ENCODE measurements around the gene CTSE. TPM values are rescaled to one million over a fixed set of nuclear protein-coding genes. Genes with fewer than 3 reads are reported as not detected.

Gene CTSE
- total and polyA plus RNA-seq, 2 of the 13 experiments (the other 11 are each of a cell fraction or from before 2014, with no cell fraction given), result 0.50 to 0.69 TPM

DNA sequence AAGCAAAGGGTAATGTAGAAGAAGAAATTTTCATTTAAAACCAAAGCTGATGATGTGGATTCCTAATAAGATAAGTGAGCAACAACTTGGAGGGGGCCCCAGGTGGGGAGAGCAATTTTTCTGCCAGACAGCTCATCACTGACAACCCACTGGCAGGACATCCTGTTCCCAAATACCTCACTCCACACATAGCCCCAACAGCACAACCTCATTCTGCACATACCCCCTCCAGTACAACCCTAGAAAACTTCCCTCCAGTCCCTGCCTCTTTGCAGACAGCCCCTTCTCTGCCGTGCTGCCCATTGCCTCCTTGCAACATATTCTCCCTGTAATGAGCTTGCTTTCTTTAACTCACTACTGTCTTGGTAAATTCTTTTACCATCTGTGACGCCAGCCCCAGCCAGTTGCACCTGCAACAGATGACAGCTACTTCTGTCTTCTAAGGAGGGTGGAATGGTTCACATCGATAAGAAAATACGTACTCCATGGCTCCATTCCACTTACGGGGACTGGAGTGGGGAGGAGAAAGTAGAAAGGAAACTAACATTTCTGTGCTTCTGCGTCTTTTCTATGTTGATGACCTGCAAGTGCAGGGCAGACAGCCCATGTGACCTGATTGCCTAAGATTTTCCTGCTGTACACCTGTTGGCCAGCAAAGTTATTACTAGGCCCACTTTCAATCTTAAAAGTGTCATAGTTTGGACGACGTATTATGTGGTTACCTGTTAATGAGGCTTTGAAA, 44.0 kb upstream of the CTSE start (continued):
- TF ChIP-seq, protein P1, sequence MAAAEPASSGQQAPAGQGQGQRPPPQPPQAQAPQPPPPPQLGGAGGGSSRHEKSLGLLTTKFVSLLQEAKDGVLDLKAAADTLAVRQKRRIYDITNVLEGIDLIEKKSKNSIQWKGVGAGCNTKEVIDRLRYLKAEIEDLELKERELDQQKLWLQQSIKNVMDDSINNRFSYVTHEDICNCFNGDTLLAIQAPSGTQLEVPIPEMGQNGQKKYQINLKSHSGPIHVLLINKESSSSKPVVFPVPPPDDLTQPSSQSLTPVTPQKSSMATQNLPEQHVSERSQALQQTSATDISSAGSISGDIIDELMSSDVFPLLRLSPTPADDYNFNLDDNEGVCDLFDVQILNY (CRISPR knock-in tag; conservative IDR thresholded peaks at IDR 0.05), result no peak
- TF ChIP-seq MXD4 (CRISPR knock-in tag; IDR thresholded peaks at IDR 0.05) (no peak), ZNF782 (CRISPR knock-in tag; IDR thresholded peaks at IDR 0.05; ENCODE audit: borderline replicate concordance) (no peak), SKI (IDR thresholded peaks at IDR 0.05; ENCODE audit: partially characterized antibody) (no peak)
- TF ChIP-seq, protein P2, sequence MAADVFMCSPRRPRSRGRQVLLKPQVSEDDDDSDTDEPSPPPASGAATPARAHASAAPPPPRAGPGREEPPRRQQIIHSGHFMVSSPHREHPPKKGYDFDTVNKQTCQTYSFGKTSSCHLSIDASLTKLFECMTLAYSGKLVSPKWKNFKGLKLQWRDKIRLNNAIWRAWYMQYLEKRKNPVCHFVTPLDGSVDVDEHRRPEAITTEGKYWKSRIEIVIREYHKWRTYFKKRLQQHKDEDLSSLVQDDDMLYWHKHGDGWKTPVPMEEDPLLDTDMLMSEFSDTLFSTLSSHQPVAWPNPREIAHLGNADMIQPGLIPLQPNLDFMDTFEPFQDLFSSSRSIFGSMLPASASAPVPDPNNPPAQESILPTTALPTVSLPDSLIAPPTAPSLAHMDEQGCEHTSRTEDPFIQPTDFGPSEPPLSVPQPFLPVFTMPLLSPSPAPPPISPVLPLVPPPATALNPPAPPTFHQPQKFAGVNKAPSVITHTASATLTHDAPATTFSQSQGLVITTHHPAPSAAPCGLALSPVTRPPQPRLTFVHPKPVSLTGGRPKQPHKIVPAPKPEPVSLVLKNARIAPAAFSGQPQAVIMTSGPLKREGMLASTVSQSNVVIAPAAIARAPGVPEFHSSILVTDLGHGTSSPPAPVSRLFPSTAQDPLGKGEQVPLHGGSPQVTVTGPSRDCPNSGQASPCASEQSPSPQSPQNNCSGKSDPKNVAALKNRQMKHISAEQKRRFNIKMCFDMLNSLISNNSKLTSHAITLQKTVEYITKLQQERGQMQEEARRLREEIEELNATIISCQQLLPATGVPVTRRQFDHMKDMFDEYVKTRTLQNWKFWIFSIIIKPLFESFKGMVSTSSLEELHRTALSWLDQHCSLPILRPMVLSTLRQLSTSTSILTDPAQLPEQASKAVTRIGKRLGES (CRISPR knock-in tag; IDR thresholded peaks at IDR 0.05; ENCODE audit: borderline replicate concordance), result no peak
- TF ChIP-seq, protein P3, sequence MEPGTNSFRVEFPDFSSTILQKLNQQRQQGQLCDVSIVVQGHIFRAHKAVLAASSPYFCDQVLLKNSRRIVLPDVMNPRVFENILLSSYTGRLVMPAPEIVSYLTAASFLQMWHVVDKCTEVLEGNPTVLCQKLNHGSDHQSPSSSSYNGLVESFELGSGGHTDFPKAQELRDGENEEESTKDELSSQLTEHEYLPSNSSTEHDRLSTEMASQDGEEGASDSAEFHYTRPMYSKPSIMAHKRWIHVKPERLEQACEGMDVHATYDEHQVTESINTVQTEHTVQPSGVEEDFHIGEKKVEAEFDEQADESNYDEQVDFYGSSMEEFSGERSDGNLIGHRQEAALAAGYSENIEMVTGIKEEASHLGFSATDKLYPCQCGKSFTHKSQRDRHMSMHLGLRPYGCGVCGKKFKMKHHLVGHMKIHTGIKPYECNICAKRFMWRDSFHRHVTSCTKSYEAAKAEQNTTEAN (CRISPR knock-in tag; conservative IDR thresholded peaks at IDR 0.05), result no peak

Data from HepG2 (cell line).